K562 (cell line): ENCODE measurements around the gene TTC28. TPM values are rescaled to one million over a fixed set of nuclear protein-coding genes. Genes with fewer than 3 reads are reported as not detected.

Source experiments
- ATAC-seq: fragments of 200-7000 bp; cut with Tn5 transposase; 3 replicates; pipeline ENCODE4 v1.9.1; 2020; ENCODE audit warnings: moderate library complexity
- BruUV-seq: library from RNA; stranded (reverse); fragments of 400-500 nt; replicated peaks from 2 replicates; lab custom pipeline; 2021; lab: Mats Ljungman, UMichigan
- CTCF ChIA-PET: fragments of 300-600 bp; formaldehyde crosslinking; extraction: SDS; loops from one replicate; lab custom pipeline; 2021; ENCODE audit warnings: low intra/inter-chr PET ratio; lab: Yijun Ruan, JAX
- POLR2A ChIA-PET: fragments of 300-600, 350-650 bp; sonication (Branson Sonifier 250); formaldehyde crosslinking; extraction: SDS; loops from one replicate; lab custom pipeline; 2021; ENCODE audit warnings: antibody characterized with exemption, inconsistent platforms; lab: Yijun Ruan, JAX
- DNase-seq, 4 experiments: peaks; one replicate each; pipeline versions ENCODE4 v3.0.0 to v3.0.0-alpha.2; 2011 to 2018; ENCODE audit warnings: low spot score in 3 of 4, mixed read lengths in 3 of 4; ENCODE audit errors: extremely low read depth in 1 of 4
- FAIRE-seq: peaks from 2 replicates; lab custom pipeline; 2011; peaks lifted over from hg19 to GRCh38; lab: Jason Lieb, UNC
- H2AFZ ChIP-seq: 2 replicates; pipeline ENCODE4 v1.6.0; 2011; ENCODE audit warnings: low read depth, low read length, control low read depth, inconsistent platforms
- H3K27ac ChIP-seq: fragments of 200-600 bp; 3 replicates; pipeline ENCODE4 v1.8.0; 2011; ENCODE audit warnings: low read depth, mild to moderate bottlenecking, control low read depth, inconsistent platforms, low read length, moderate library complexity, mixed read lengths; ENCODE audit errors: extremely low read depth
- H3K27me3 ChIP-seq, 2 experiments: fragments of 300-600 bp in 1 of 2; 2 replicates in 1 of 2; 3 replicates in 1 of 2; pipeline versions ENCODE4 v1.6.0 to v1.8.0; 2011; ENCODE audit warnings: inconsistent platforms in 2 of 2, low read length in 2 of 2, mild to moderate bottlenecking in 1 of 2, mixed read lengths in 1 of 2, moderate library complexity in 1 of 2; ENCODE audit not compliant: control insufficient read depth in 2 of 2, insufficient read depth in 2 of 2
- H3K36me3 ChIP-seq: fragments of 300-600 bp; 3 replicates; pipeline ENCODE4 v1.8.0; 2011; ENCODE audit warnings: mild to moderate bottlenecking, low read length, inconsistent platforms; ENCODE audit not compliant: control insufficient read depth, insufficient read depth
- H3K4me1 ChIP-seq, 2 experiments: fragments of 200-600 bp in 1 of 2; replicated peaks in 1 of 2; 2 replicates in 1 of 2; 3 replicates in 1 of 2; pipeline versions ENCODE4 v1.5.1 to v1.8.0; 2011; ENCODE audit warnings: inconsistent platforms in 2 of 2, low read length in 2 of 2, mild to moderate bottlenecking in 1 of 2, mixed read lengths in 1 of 2, moderate library complexity in 1 of 2; ENCODE audit not compliant: control insufficient read depth in 2 of 2, insufficient read depth in 2 of 2
- H3K4me2 ChIP-seq: 2 replicates; pipeline ENCODE4 v1.6.1; 2011; ENCODE audit warnings: low read length, control low read depth, inconsistent platforms, mixed read lengths; ENCODE audit not compliant: insufficient read depth
- H3K4me3 ChIP-seq: fragments of 200-600 bp; sonication (generic), shearing (Covaris generic); 2 replicates; pipeline ENCODE4 v1.5.1; 2016; ENCODE audit warnings: control low read depth, inconsistent platforms
- H3K79me2 ChIP-seq: fragments of 200-600 bp; 3 replicates; pipeline ENCODE4 v1.8.0; 2011; ENCODE audit warnings: low read length, inconsistent platforms; ENCODE audit not compliant: control insufficient read depth, insufficient read depth
- H3K9ac ChIP-seq, 2 experiments: 2 replicates each; pipeline versions ENCODE4 v1.6.0 to v1.6.1; 2011; ENCODE audit warnings: low read depth in 2 of 2, low read length in 2 of 2, control low read depth in 1 of 2, inconsistent platforms in 1 of 2, mild to moderate bottlenecking in 1 of 2, mixed read lengths in 1 of 2; ENCODE audit not compliant: insufficient read depth in 1 of 2
- H3K9me1 ChIP-seq: one replicate; pipeline ENCODE4 v1.6.0; 2011; ENCODE audit warnings: inconsistent platforms, mild to moderate bottlenecking, low read length, moderate library complexity; ENCODE audit not compliant: control insufficient read depth, insufficient read depth
- H3K9me3 ChIP-seq: replicated peaks from 2 replicates; pipeline ENCODE4 v1.5.1; 2011; ENCODE audit warnings: low read depth, low read length, inconsistent platforms; ENCODE audit not compliant: control insufficient read depth, insufficient read depth
- H4K20me1 ChIP-seq: replicated peaks from 2 replicates; pipeline ENCODE4 v1.6.1; 2011; ENCODE audit warnings: low read length, inconsistent platforms, mixed read lengths; ENCODE audit not compliant: control insufficient read depth, insufficient read depth
- WGBS: fragments of 100-300 bp; shearing (Covaris generic); methylation state at CpG from one replicate; pipeline ENCODE4 v1.1.6; 2016; ENCODE audit warnings: low coverage, mixed read lengths; ENCODE audit not compliant: insufficient coverage; ENCODE audit errors: missing lambda C conversion rate; 5-methylcytosine and 5-hydroxymethylcytosine counted together
- in situ Hi-C: fragments of 300-500 bp; cut with MboI; formaldehyde crosslinking; loops from 4 replicates; pipeline ENCODE4 v1.15.0; 2018; ENCODE audit warnings: inconsistent platforms, mixed read lengths
- intact Hi-C: fragments of 100-400 bp; cut with micrococcal nuclease; formaldehyde crosslinking; loops from 2 replicates; pipeline ENCODE4 v1.14.2; 2022
- polyA plus RNA-seq, 8 experiments: library from polyadenylated mRNA; depleted of rRNA in 4 of 8; stranded (reverse) in 5 of 8; unstranded in 3 of 8; fragments of >200 nt; fragmentation: Nextera tagmentation in 2 of 8; fragmentation: Illumina TruSeq in 1 of 8; extraction: Ambion mirVana in 2 of 8; extraction: Trizol in 1 of 8; gene quantifications; 2 replicates each; pipeline versions ENCODE4 v1.2.1 to v1.2.3, GENCODE V29; 2011 to 2014; ENCODE audit warnings: inconsistent platforms in 1 of 8, missing spikeins in 1 of 8
- total RNA-seq, 7 experiments: library from RNA; depleted of rRNA in 6 of 7; stranded (reverse); fragments of >200 nt in 6 of 7; fragmentation: Illumina TruSeq in 2 of 7; extraction: Trizol in 2 of 7; gene quantifications; 2 replicates each; pipeline versions ENCODE4 v1.2.1 to v1.2.3, GENCODE V29; 2011 to 2021; ENCODE audit warnings: low replicate concordance in 1 of 7
- TF ChIP-seq, protein P1 (sequence below): fragments of 250-450 bp; sonication (Bioruptor Pico); IDR thresholded peaks from 2 replicates; pipeline ENCODE4 v1.9.0; 2021; ENCODE audit warnings: mild to moderate bottlenecking

The TTC28 gene
- total and polyA plus RNA-seq, 9 of the 15 experiments (the other 6 are each of a cell fraction or from before 2014, with no cell fraction given): 0.22 to 10.7 (median 3.1) TPM

DNA sequence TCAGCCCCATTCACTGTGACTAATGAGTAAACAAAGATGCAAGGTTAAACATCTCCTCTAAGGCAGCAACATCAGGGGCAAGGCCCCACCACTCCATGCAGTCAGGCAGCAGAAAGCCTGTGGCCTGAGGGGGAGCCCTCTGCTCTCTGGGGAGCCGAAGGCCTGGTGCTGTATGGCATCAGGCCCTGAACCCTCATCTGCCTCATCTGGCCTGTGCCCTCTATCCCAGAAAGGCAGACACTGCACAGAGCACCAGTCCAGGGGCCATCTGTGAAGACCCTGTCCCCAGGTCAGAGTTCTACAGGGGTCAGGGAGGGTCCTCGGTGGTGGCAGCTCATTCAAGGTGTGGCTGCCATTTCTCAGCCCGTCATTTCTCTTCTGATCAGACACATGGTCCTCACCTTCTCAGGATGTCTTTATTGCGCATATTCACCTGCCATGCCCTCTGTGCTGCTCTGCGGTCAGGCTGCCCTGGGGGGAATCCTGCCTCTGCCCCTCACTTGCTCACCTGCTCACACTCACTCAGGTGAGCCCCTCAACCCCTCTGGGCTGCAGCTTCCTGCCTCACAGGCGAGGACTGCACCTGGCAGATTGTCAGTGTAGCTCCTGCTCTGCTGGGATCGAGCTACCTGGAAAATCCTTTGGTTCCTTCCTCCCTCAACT, 657.5 kb downstream of the TTC28 start:
- no peaks in the 10 kb centered on the region for H3K36me3 ChIP-seq
- peaks cover 0 to 9% of the 10 kb centered on the region in 2 experiments; a peak in 2 of 5 replicates for H3K4me1 ChIP-seq
- no peaks in the 10 kb centered on the region for H3K9me3 ChIP-seq
- no peak overlapping the region; a peak in 1 of 4 replicates for H3K9ac ChIP-seq
- no peak overlapping the region for H3K4me3 ChIP-seq
- in situ Hi-C loops (loop anchor here (10.0 to 25.0 kb wide), 5 partner anchors 423 to 1260 kb away; no protein-coding TSS in a partner anchor), intact Hi-C loops (loop anchor here (10.0 kb wide), 1 partner anchor 423 kb away; no protein-coding TSS in a partner anchor)
- no peaks in the 10 kb centered on the region for H3K79me2 ChIP-seq
- TF ChIP-seq, protein P1, sequence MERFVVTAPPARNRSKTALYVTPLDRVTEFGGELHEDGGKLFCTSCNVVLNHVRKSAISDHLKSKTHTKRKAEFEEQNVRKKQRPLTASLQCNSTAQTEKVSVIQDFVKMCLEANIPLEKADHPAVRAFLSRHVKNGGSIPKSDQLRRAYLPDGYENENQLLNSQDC (CRISPR knock-in tag): no peak
- H3K4me2 ChIP-seq: no peak overlapping the region
- POLR2A ChIA-PET: interaction anchor here (0.6 kb wide), 1 partner anchor 930 kb away, joined by 3 read pairs; no protein-coding TSS in a partner anchor
- H3K27ac ChIP-seq: no peak overlapping the region
- no peaks in the 10 kb centered on the region for H3K27me3 ChIP-seq
- 29% methylated on average over 3 of the region's 7 CpGs for WGBS
- FAIRE-seq (no peak), ATAC-seq (no peak), DNase-seq (no peak)
- no TSS peak for BruUV-seq
- CTCF ChIA-PET: no interaction called here
- H3K9me1 ChIP-seq: no peaks in the 10 kb centered on the region
- H4K20me1 ChIP-seq: no peaks in the 10 kb centered on the region
- no peak overlapping the region for H2AFZ ChIP-seq
